ENCODE measurements around the gene PIGH.

DNA sequence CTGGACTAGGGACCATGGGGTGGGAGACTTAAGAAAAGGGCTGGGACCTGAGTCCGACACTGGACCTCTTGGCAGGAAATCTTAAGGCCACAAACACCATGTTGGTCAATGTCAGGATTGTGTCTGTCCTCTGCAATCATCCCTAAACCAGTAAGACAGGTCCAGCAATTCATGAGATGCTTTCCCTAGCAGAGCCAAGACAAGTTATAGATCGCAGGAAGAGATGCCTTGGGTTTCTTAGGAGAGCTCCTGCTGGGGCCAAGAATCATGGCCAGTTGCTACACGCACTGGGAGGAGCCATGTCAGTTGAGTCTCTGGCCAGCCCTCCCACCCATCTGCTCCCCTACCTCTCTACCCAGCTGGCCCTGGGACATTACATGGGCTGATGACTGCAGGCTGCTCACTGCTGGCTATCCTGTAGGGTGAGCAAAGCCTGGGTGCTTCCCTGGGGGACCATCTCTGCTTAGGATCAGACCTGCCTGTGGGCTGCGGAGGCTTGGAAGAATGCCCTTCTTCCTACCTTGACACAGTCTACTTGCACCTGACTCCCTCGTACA is 52.8 kb downstream of the PIGH start:
- TF ChIP-seq POLR2A (IDR thresholded peaks at IDR 0.05) = no peak
- TF ChIP-seq POLR2AphosphoS5 (IDR thresholded peaks at IDR 0.05) = no peak
- TF ChIP-seq, protein P1, sequence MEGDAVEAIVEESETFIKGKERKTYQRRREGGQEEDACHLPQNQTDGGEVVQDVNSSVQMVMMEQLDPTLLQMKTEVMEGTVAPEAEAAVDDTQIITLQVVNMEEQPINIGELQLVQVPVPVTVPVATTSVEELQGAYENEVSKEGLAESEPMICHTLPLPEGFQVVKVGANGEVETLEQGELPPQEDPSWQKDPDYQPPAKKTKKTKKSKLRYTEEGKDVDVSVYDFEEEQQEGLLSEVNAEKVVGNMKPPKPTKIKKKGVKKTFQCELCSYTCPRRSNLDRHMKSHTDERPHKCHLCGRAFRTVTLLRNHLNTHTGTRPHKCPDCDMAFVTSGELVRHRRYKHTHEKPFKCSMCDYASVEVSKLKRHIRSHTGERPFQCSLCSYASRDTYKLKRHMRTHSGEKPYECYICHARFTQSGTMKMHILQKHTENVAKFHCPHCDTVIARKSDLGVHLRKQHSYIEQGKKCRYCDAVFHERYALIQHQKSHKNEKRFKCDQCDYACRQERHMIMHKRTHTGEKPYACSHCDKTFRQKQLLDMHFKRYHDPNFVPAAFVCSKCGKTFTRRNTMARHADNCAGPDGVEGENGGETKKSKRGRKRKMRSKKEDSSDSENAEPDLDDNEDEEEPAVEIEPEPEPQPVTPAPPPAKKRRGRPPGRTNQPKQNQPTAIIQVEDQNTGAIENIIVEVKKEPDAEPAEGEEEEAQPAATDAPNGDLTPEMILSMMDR (IDR thresholded peaks at IDR 0.05) = no peak
- TF ChIP-seq EP300 (IDR thresholded peaks at IDR 0.05) = no peak
